A673 (cell line): ENCODE results near the gene SCUBE2.
"Not testable (repeated sequence)": the region's sequence is repeated elsewhere in the genome, so short reads cannot be mapped to it uniquely, and the experiment has no call there.

Source experiments
- CTCF ChIP-seq: fragments of 300-800, 200-600 bp; sonication (generic); conservative IDR thresholded peaks from 2 replicates; pipeline ENCODE4 v1.5.1; 2017; ENCODE audit warnings: low read depth, mild to moderate bottlenecking, antibody characterized with exemption, low read length, moderate library complexity, mixed read lengths
- EZH2 ChIP-seq: fragments of 200-600 bp; sonication (generic); IDR thresholded peaks from 2 replicates; pipeline ENCODE4 v1.6.1; 2017; ENCODE audit warnings: borderline replicate concordance, low read depth, mild to moderate bottlenecking, mixed read lengths, antibody characterized with exemption, low read length; ENCODE audit not compliant: poor library complexity, severe bottlenecking

GRCh38 chr11:8986772-8987171 is 104.6 kb downstream of the SCUBE2 start:
- TF ChIP-seq CTCF, EZH2: not testable (repeated sequence)
